Neuronal stem cell (in vitro differentiated cells): ENCODE results near the gene YWHAH.

Experiments
- DNase-seq: peaks from one replicate; pipeline ENCODE4 v3.0.0-alpha.2; 2013; ENCODE audit warnings: low spot score
- H2AFZ ChIP-seq: one replicate; pipeline ENCODE4 v1.6.1; 2013; ENCODE audit warnings: mild to moderate bottlenecking, low read length, inconsistent platforms
- H2AK5ac ChIP-seq: 2 replicates; pipeline ENCODE4 v1.6.1; 2013; ENCODE audit warnings: low read depth, mild to moderate bottlenecking, inconsistent platforms, low read length, moderate library complexity, mixed read lengths
- H2BK120ac ChIP-seq: 2 replicates; pipeline ENCODE4 v1.6.1; 2013; ENCODE audit warnings: low read depth, mild to moderate bottlenecking, inconsistent platforms, low read length, moderate library complexity, mixed read lengths
- H2BK12ac ChIP-seq: one replicate; pipeline ENCODE4 v1.6.1; 2013; ENCODE audit warnings: low read length, inconsistent platforms
- H2BK15ac ChIP-seq: 2 replicates; pipeline ENCODE4 v1.6.1; 2013; ENCODE audit warnings: mild to moderate bottlenecking, low read length, inconsistent platforms, mixed read lengths
- H2BK5ac ChIP-seq: one replicate; pipeline ENCODE4 v1.6.1; 2013; ENCODE audit warnings: inconsistent platforms, mild to moderate bottlenecking, low read length, moderate library complexity
- H3K14ac ChIP-seq: one replicate; pipeline ENCODE4 v1.6.1; 2013; ENCODE audit warnings: low read length, inconsistent platforms
- H3K18ac ChIP-seq: 2 replicates; pipeline ENCODE4 v1.6.1; 2013; ENCODE audit warnings: low read length, inconsistent platforms
- H3K23ac ChIP-seq: 2 replicates; pipeline ENCODE4 v1.6.1; 2013; ENCODE audit warnings: low read depth, mild to moderate bottlenecking, mixed read lengths, low read length, inconsistent platforms; ENCODE audit not compliant: poor library complexity
- H3K27ac ChIP-seq: replicated peaks from 3 replicates; pipeline ENCODE4 v1.5.1; 2013; ENCODE audit warnings: low read length, inconsistent platforms
- H3K27me3 ChIP-seq, 3 experiments: 2 replicates each; pipeline ENCODE4 v1.6.1; 2013; ENCODE audit warnings: low read length in 3 of 3, mild to moderate bottlenecking in 2 of 3, inconsistent platforms in 1 of 3, low read depth in 1 of 3, mixed read lengths in 1 of 3, moderate library complexity in 1 of 3; ENCODE audit not compliant: control insufficient read depth in 3 of 3, insufficient read depth in 3 of 3
- H3K36me3 ChIP-seq, 2 donors: replicated peaks in 1 of 2; 2 replicates each; pipeline ENCODE4 v1.6.1; 2013; ENCODE audit warnings: low read length in 2 of 2; ENCODE audit not compliant: control insufficient read depth in 2 of 2, insufficient read depth in 2 of 2
- H3K4ac ChIP-seq: 2 replicates; pipeline ENCODE4 v1.6.1; 2013; ENCODE audit warnings: inconsistent platforms, mild to moderate bottlenecking, low read length, moderate library complexity
- H3K4me1 ChIP-seq, 2 donors: 1 replicate in 1 of 2; 2 replicates in 1 of 2; pipeline ENCODE4 v1.6.1; 2013; ENCODE audit warnings: low read length in 2 of 2, low read depth in 1 of 2; ENCODE audit not compliant: control insufficient read depth in 2 of 2, insufficient read depth in 1 of 2
- H3K4me2 ChIP-seq: one replicate; pipeline ENCODE4 v1.6.1; 2013; ENCODE audit warnings: mild to moderate bottlenecking, low read length, inconsistent platforms; ENCODE audit not compliant: insufficient read depth, poor library complexity, severe bottlenecking
- H3K4me3 ChIP-seq, 2 donors: 2 replicates each; pipeline ENCODE4 v1.5.1; 2013; ENCODE audit warnings: low read length in 2 of 2, mild to moderate bottlenecking in 2 of 2, inconsistent platforms in 1 of 2, moderate library complexity in 1 of 2
- H3K79me1 ChIP-seq: one replicate; pipeline ENCODE4 v1.6.1; 2013; ENCODE audit warnings: low read depth, mild to moderate bottlenecking, inconsistent platforms, low read length, moderate library complexity
- H3K9ac ChIP-seq: one replicate; pipeline ENCODE4 v1.6.1; 2013; ENCODE audit warnings: mild to moderate bottlenecking, low read depth, low read length, inconsistent platforms; ENCODE audit not compliant: poor library complexity
- H3K9me3 ChIP-seq, 2 donors: replicated peaks in 1 of 2; 2 replicates each; pipeline versions ENCODE3 to v1.6.1; 2013; ENCODE audit warnings: low read length in 2 of 2, mild to moderate bottlenecking in 2 of 2, inconsistent platforms in 1 of 2, low read depth in 1 of 2, mixed read lengths in 1 of 2, moderate library complexity in 1 of 2; ENCODE audit not compliant: control insufficient read depth in 2 of 2, insufficient read depth in 1 of 2
- H4K8ac ChIP-seq: one replicate; pipeline ENCODE4 v1.6.1; 2013; ENCODE audit warnings: low read depth, mild to moderate bottlenecking, inconsistent platforms, low read length, moderate library complexity
- H4K91ac ChIP-seq: one replicate; pipeline ENCODE4 v1.6.1; 2013; ENCODE audit warnings: low read length, low read depth, mild to moderate bottlenecking, inconsistent platforms; ENCODE audit not compliant: poor library complexity
- WGBS, 2 donors: extraction: QIAGEN DNeasy Blood & Tissue Kit; methylation state at CpG; one replicate each; pipeline ENCODE4 v1.1.7; 2013; ENCODE audit warnings: missing lambda C conversion rate in 2 of 2, mixed read lengths in 1 of 2; ENCODE audit not compliant: insufficient read length in 2 of 2, insufficient replicate concordance in 1 of 2; ENCODE audit errors: extremely low coverage in 2 of 2; 5-methylcytosine and 5-hydroxymethylcytosine counted together

The YWHAH gene

GRCh38 chr22:31917227-31917921, 27.0 kb upstream of the YWHAH start:
- peak overlapping the region; percentile 22 for H2BK12ac ChIP-seq
- H3K4me2 ChIP-seq, result no peak overlapping the region
- peak overlapping the region; percentile 56 for H2AK5ac ChIP-seq
- peak overlapping the region; percentile 10 for H3K23ac ChIP-seq
- H4K8ac ChIP-seq, result peak overlapping the region; percentile 43
- no peaks in the 10 kb centered on the region for H3K79me1 ChIP-seq
- H3K18ac ChIP-seq, result peak overlapping the region; percentile 83
- no peaks in the 10 kb centered on the region for H3K36me3 ChIP-seq
- H3K4me3 ChIP-seq, result no peak overlapping the region
- peak overlapping the region; percentile 82 for H2BK5ac ChIP-seq
- H3K14ac ChIP-seq, result no peak overlapping the region
- no peak overlapping the region for H3K9ac ChIP-seq
- DNase-seq, result no peak
- H2BK120ac ChIP-seq, result peak overlapping the region; percentile 61
- no peak overlapping the region for H3K4ac ChIP-seq
- H3K9me3 ChIP-seq, result no peaks in the 10 kb centered on the region
- no CpG with 5 or more reads among the region's 17 CpGs for WGBS, 2 donors
- no peak overlapping the region for H3K27ac ChIP-seq
- H2BK15ac ChIP-seq, result peak overlapping the region; percentile 71
- no peak overlapping the region for H2AFZ ChIP-seq
- no peaks in the 10 kb centered on the region for H3K27me3 ChIP-seq
- no peak overlapping the region for H4K91ac ChIP-seq
- peaks cover 0 to 9% of the 10 kb centered on the region in 2 donors for H3K4me1 ChIP-seq

GRCh38 chr22:31919730-31920129, 24.6 kb upstream of the YWHAH start:
- Histone ChIP-seq H3K9me3 (no peaks in the 10 kb centered on the region), H4K91ac (no peak overlapping the region), H2BK120ac (no peak overlapping the region), H3K4me2 (no peak overlapping the region), H2AFZ (no peak overlapping the region), H3K9ac (no peak overlapping the region), H2BK12ac (no peak overlapping the region), H3K79me1 (no peaks in the 10 kb centered on the region), H4K8ac (no peak overlapping the region), H3K27ac (no peak overlapping the region), H2AK5ac (no peak overlapping the region), H3K4me3 (no peak overlapping the region), H3K14ac (no peak overlapping the region), H3K27me3 (no peaks in the 10 kb centered on the region), H3K36me3 (no peaks in the 10 kb centered on the region), H3K23ac (no peak overlapping the region), H2BK15ac (no peak overlapping the region), H3K4me1 (peaks cover 0 to 9% of the 10 kb centered on the region in 2 donors), H2BK5ac (no peak overlapping the region), H3K18ac (peak overlapping the region; percentile 15), H3K4ac (no peak overlapping the region)
- no peak for DNase-seq
- no CpG with 5 or more reads among the region's 3 CpGs for WGBS, 2 donors

DNA sequence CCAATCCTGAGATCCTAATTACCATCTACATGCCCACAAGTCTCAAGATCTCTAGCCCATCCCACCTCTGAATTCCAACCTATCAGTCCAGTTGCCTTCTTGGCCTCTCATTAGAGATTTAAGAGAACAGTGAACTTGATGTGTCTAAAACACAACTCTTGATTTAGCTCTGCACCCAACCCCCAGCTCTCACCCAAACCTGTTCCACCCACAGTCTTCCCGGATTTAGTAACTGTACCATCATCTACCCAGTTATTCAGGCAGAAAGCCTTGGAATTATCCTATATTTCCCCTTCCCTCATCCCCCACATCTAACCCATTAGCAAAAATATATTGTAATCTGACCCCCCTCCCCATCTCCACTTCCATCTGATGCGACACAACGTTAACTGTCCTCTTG, 24.0 kb upstream of the YWHAH start:
- H2AFZ ChIP-seq, result no peak overlapping the region
- no peak overlapping the region for H3K4ac ChIP-seq
- H2BK15ac ChIP-seq, result no peak overlapping the region
- no peak overlapping the region for H4K8ac ChIP-seq
- DNase-seq, result no peak
- H3K14ac ChIP-seq, result no peak overlapping the region
- H3K4me2 ChIP-seq, result no peak overlapping the region
- WGBS, 2 donors, result no CpG with 5 or more reads among the region's 3 CpGs
- H2BK5ac ChIP-seq, result no peak overlapping the region
- no peak overlapping the region for H2BK120ac ChIP-seq
- no peaks in the 10 kb centered on the region for H3K79me1 ChIP-seq
- H3K9ac ChIP-seq, result no peak overlapping the region
- H2AK5ac ChIP-seq, result no peak overlapping the region
- H3K18ac ChIP-seq, result no peak overlapping the region
- no peak overlapping the region for H3K23ac ChIP-seq
- H4K91ac ChIP-seq, result no peak overlapping the region
- no peaks in the 10 kb centered on the region for H3K36me3 ChIP-seq
- H2BK12ac ChIP-seq, result no peak overlapping the region
- peaks cover 0 to 9% of the 10 kb centered on the region in 2 donors for H3K4me1 ChIP-seq
- no peaks in the 10 kb centered on the region for H3K9me3 ChIP-seq
- no peak overlapping the region for H3K4me3 ChIP-seq
- no peak overlapping the region for H3K27ac ChIP-seq
- no peaks in the 10 kb centered on the region for H3K27me3 ChIP-seq

GRCh38 chr22:31921106-31921505, 23.2 kb upstream of the YWHAH start:
- H3K4me2 ChIP-seq, result no peak overlapping the region
- no peak overlapping the region for H2BK5ac ChIP-seq
- H3K4me1 ChIP-seq, result peaks cover 3 to 9% of the 10 kb centered on the region in 2 donors
- peak overlapping the region; percentile 10 for H2AK5ac ChIP-seq
- H3K27ac ChIP-seq, result no peak overlapping the region
- no CpG with 5 or more reads among the region's 3 CpGs for WGBS, 2 donors
- H2BK12ac ChIP-seq, result no peak overlapping the region
- H4K8ac ChIP-seq, result no peak overlapping the region
- H3K27me3 ChIP-seq, result no peaks in the 10 kb centered on the region
- H3K14ac ChIP-seq, result no peak overlapping the region
- H3K4ac ChIP-seq, result no peak overlapping the region
- no peak overlapping the region for H2BK15ac ChIP-seq
- H2BK120ac ChIP-seq, result no peak overlapping the region
- peak overlapping the region; percentile 30 for H3K9ac ChIP-seq
- H3K79me1 ChIP-seq, result no peaks in the 10 kb centered on the region
- no peak overlapping the region for H4K91ac ChIP-seq
- H3K4me3 ChIP-seq, result no peak overlapping the region
- DNase-seq, result no peak
- no peaks in the 10 kb centered on the region for H3K36me3 ChIP-seq
- H3K23ac ChIP-seq, result no peak overlapping the region
- no peak overlapping the region for H3K18ac ChIP-seq
- H2AFZ ChIP-seq, result no peak overlapping the region
- no peaks in the 10 kb centered on the region for H3K9me3 ChIP-seq
